Keratinocyte (primary cell): ENCODE data around the gene HPCAL1. TPM values are rescaled to one million over a fixed set of nuclear protein-coding genes. Genes with fewer than 3 reads are reported as not detected.

Source experiments
- DNase-seq: peaks from one replicate; pipeline ENCODE4 v3.0.0-alpha.2; 2011; ENCODE audit warnings: low read depth, missing footprints, low spot score
- FAIRE-seq: peaks from 2 replicates; lab custom pipeline; 2011; peaks lifted over from hg19 to GRCh38; lab: Jason Lieb, UNC
- H2AFZ ChIP-seq: 2 replicates; pipeline ENCODE4 v1.6.0; 2012; ENCODE audit warnings: low read length, control low read depth, inconsistent platforms; ENCODE audit not compliant: control insufficient read depth
- H3K27ac ChIP-seq: 2 replicates; pipeline ENCODE4 v1.5.1; 2011; ENCODE audit warnings: low read length; ENCODE audit not compliant: control insufficient read depth, insufficient read depth
- H3K27me3 ChIP-seq: 3 replicates; pipeline ENCODE4 v1.6.0; 2011; ENCODE audit warnings: low read length; ENCODE audit not compliant: control insufficient read depth, insufficient read depth; ENCODE audit errors: extremely low read depth
- H3K36me3 ChIP-seq, 2 experiments: 2 replicates in 1 of 2; 3 replicates in 1 of 2; pipeline ENCODE4 v1.5.1; 2011; ENCODE audit warnings: low read length in 2 of 2, mild to moderate bottlenecking in 1 of 2; ENCODE audit not compliant: control insufficient read depth in 2 of 2, insufficient read depth in 2 of 2; ENCODE audit errors: extremely low read depth in 1 of 2
- H3K4me1 ChIP-seq: 3 replicates; pipeline ENCODE4 v1.5.1; 2011; ENCODE audit warnings: low read length; ENCODE audit not compliant: control insufficient read depth, insufficient read depth; ENCODE audit errors: extremely low read depth
- H3K4me2 ChIP-seq: 3 replicates; pipeline ENCODE4 v1.6.0; 2011; ENCODE audit warnings: low read depth, low read length; ENCODE audit not compliant: control insufficient read depth, insufficient read depth; ENCODE audit errors: extremely low read depth
- H3K4me3 ChIP-seq, 3 experiments: fragments of 200-600 bp in 1 of 3; sonication (generic) in 1 of 3; 2 replicates in 2 of 3; 3 replicates in 1 of 3; pipeline ENCODE4 v1.5.1; 2011 to 2016; ENCODE audit warnings: low read length in 3 of 3, mild to moderate bottlenecking in 3 of 3, control low read depth in 2 of 3, inconsistent platforms in 1 of 3, low read depth in 1 of 3, mixed read lengths in 1 of 3, mixed run types in 1 of 3, moderate library complexity in 1 of 3; ENCODE audit not compliant: control insufficient read depth in 2 of 3, insufficient read depth in 2 of 3; ENCODE audit errors: extremely low read depth in 1 of 3
- H3K79me2 ChIP-seq: 2 replicates; pipeline ENCODE4 v1.6.0; 2012; ENCODE audit warnings: low read length; ENCODE audit not compliant: control insufficient read depth, insufficient read depth
- H3K9ac ChIP-seq: 3 replicates; pipeline ENCODE4 v1.6.0; 2011; ENCODE audit warnings: low read length; ENCODE audit not compliant: control insufficient read depth, insufficient read depth; ENCODE audit errors: extremely low read depth
- H3K9me1 ChIP-seq: 3 replicates; pipeline ENCODE4 v1.6.0; 2011; ENCODE audit warnings: low read length; ENCODE audit not compliant: control insufficient read depth, insufficient read depth; ENCODE audit errors: extremely low read depth
- H3K9me3 ChIP-seq: 2 replicates; pipeline ENCODE4 v1.5.1; 2012; ENCODE audit warnings: low read depth, low read length; ENCODE audit not compliant: control insufficient read depth
- H4K20me1 ChIP-seq: 3 replicates; pipeline ENCODE4 v1.6.0; 2011; ENCODE audit warnings: low read length; ENCODE audit not compliant: control insufficient read depth, insufficient read depth; ENCODE audit errors: extremely low read depth
- EZH2 ChIP-seq: IDR thresholded peaks from one replicate; pipeline ENCODE4 v1.6.1; 2012; ENCODE audit warnings: inconsistent platforms, mild to moderate bottlenecking, low read length, moderate library complexity
- dilution Hi-C: fragments of 300-500 bp; cut with MboI; formaldehyde crosslinking; loops from one replicate; pipeline ENCODE4 v1.7.0; 2020; ENCODE audit warnings: low sequenced_read_pairs; ENCODE audit not compliant: extremely low pct_ligation_motif_present
- polyA plus RNA-seq, 5 experiments: library from polyadenylated mRNA; depleted of rRNA in 3 of 5; stranded (reverse) in 3 of 5; stranded (forward) in 1 of 5; unstranded in 1 of 5; fragments of >200 nt; gene quantifications; 1 replicate in 1 of 5; 2 replicates in 3 of 5; 3 replicates in 1 of 5; pipeline versions ENCODE4 v1.2.1 to v1.2.3, GENCODE V29; 2011 to 2012; ENCODE audit warnings: missing spikeins in 2 of 5, low read depth in 1 of 5, low replicate concordance in 1 of 5
- TF ChIP-seq, protein P1 (sequence below), 3 experiments: IDR thresholded peaks in 1 of 3; conservative IDR thresholded peaks in 1 of 3; optimal IDR thresholded peaks in 1 of 3; 2 replicates in 2 of 3; 3 replicates in 1 of 3; pipeline versions ENCODE3 to v1.5.1; 2011; ENCODE audit warnings: low read length in 3 of 3, mild to moderate bottlenecking in 3 of 3, moderate library complexity in 2 of 3, control low read depth in 1 of 3, inconsistent platforms in 1 of 3; ENCODE audit not compliant: insufficient read depth in 2 of 3; ENCODE audit errors: extremely low read depth in 1 of 3

HPCAL1 gene
- polyA plus RNA-seq, 1 donor (not counting 4 experiments of a cell fraction or from before 2014, with no cell fraction given), result 18.0 TPM

DNA sequence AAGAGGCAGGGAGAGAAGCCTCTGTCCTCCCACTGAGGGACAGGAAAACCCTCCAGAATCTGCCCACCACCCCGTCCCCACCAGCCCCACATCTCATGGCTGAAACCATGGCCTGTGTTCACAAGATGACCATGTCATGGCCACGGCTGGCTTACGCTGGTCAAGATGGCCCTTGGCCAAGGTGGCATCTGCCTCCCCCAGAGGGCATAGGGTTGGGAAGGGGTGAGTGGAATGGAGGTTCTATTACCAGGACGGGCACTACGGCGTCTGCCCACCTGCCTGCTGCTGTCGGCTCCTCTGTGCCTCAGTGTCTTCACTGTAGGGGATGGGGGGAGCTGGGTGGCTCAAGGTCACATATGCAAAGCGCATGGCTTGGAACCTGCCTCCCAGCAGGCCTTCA is 125.7 kb downstream of the HPCAL1 start:
- no peak overlapping the region for H3K4me3 ChIP-seq
- dilution Hi-C loops, result no loop called here
- H4K20me1 ChIP-seq, result no peaks in the 10 kb centered on the region
- no peaks in the 10 kb centered on the region for H3K27me3 ChIP-seq
- TF ChIP-seq EZH2, result no peak
- TF ChIP-seq, protein P1, sequence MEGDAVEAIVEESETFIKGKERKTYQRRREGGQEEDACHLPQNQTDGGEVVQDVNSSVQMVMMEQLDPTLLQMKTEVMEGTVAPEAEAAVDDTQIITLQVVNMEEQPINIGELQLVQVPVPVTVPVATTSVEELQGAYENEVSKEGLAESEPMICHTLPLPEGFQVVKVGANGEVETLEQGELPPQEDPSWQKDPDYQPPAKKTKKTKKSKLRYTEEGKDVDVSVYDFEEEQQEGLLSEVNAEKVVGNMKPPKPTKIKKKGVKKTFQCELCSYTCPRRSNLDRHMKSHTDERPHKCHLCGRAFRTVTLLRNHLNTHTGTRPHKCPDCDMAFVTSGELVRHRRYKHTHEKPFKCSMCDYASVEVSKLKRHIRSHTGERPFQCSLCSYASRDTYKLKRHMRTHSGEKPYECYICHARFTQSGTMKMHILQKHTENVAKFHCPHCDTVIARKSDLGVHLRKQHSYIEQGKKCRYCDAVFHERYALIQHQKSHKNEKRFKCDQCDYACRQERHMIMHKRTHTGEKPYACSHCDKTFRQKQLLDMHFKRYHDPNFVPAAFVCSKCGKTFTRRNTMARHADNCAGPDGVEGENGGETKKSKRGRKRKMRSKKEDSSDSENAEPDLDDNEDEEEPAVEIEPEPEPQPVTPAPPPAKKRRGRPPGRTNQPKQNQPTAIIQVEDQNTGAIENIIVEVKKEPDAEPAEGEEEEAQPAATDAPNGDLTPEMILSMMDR (optimal IDR thresholded peaks at IDR 0.05 in 1 of 3, IDR thresholded peaks at IDR 0.05 in 1 of 3, conservative IDR thresholded peaks at IDR 0.05 in 1 of 3; ENCODE audit: extremely low read depth in 1 of 3, insufficient read depth in 2 of 3, low read length in 3 of 3), result no peak
- no peak for DNase-seq
- no peak overlapping the region for H2AFZ ChIP-seq
- no peak overlapping the region for H3K27ac ChIP-seq
- no peaks in the 10 kb centered on the region for H3K9me1 ChIP-seq
- H3K36me3 ChIP-seq, result peaks cover 9 to 13% of the 10 kb centered on the region in 2 experiments
- no peaks in the 10 kb centered on the region for H3K9me3 ChIP-seq
- H3K4me2 ChIP-seq, result no peak overlapping the region
- no peaks in the 10 kb centered on the region for H3K4me1 ChIP-seq
- H3K79me2 ChIP-seq, result no peaks in the 10 kb centered on the region
- H3K9ac ChIP-seq, result no peak overlapping the region
- FAIRE-seq, result no peak

DNA sequence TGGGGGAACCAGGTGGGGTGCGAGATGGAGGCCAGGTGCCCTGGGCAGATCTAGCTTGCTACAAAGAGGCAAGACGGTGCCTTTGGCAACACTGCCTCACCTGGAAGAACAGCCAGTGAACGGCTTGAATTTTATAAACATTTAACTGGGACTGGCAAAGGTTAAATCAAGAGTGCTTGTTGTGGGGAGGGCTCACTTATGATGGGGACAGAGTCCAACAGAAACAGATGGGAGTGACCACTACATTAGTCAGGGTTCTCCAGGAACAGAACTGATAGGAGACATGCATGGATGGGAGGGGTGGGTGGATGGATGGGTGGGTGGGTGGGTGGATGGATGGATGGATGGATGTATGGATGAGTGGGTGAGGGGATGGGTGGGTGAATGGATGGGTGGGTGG is 126.2 kb downstream of the HPCAL1 start:
- DNase-seq, result no peak
- dilution Hi-C loops, result no loop called here

More for the DNA sequence above, 126.2 kb downstream of the HPCAL1 start:
- H3K4me2 ChIP-seq, result no peak overlapping the region
- H3K79me2 ChIP-seq, result no peaks in the 10 kb centered on the region
- no peak overlapping the region for H3K27ac ChIP-seq
- FAIRE-seq, result no peak
- H3K9me3 ChIP-seq, result no peaks in the 10 kb centered on the region
- H3K27me3 ChIP-seq, result no peaks in the 10 kb centered on the region
- H2AFZ ChIP-seq, result no peak overlapping the region
- peaks cover 7 to 10% of the 10 kb centered on the region in 2 experiments for H3K36me3 ChIP-seq
- H3K9ac ChIP-seq, result no peak overlapping the region
- no peak for TF ChIP-seq EZH2
- TF ChIP-seq, protein P1 (optimal IDR thresholded peaks at IDR 0.05 in 1 of 3, IDR thresholded peaks at IDR 0.05 in 1 of 3, conservative IDR thresholded peaks at IDR 0.05 in 1 of 3; ENCODE audit: extremely low read depth in 1 of 3, insufficient read depth in 2 of 3, low read length in 3 of 3), result no peak
- H3K4me3 ChIP-seq, result no peak overlapping the region
- H3K9me1 ChIP-seq, result no peaks in the 10 kb centered on the region
- H4K20me1 ChIP-seq, result no peaks in the 10 kb centered on the region
- no peaks in the 10 kb centered on the region for H3K4me1 ChIP-seq
